CD8-positive, alpha-beta memory T cell (primary cell): Measurements from ENCODE around the gene CIART. TPM values are rescaled to one million over a fixed set of nuclear protein-coding genes. Genes with fewer than 3 reads are reported as not detected.
A peak's percentile ranks its signal among the peaks of the same experiment; 100 is the strongest.

ENCODE experiments used
- CTCF ChIA-PET: fragments of 350-600 bp; sonication (Branson Sonifier 250); formaldehyde crosslinking; loops from one replicate; lab custom pipeline; 2021; ENCODE audit warnings: antibody characterized with exemption; lab: Charles Lee
- POLR2A ChIA-PET: fragments of 350-600 bp; sonication (Branson Sonifier 250); formaldehyde crosslinking; loops from one replicate; lab custom pipeline; 2021; ENCODE audit warnings: antibody characterized with exemption; lab: Charles Lee
- DNase-seq, 5 donors: peaks; one replicate each; pipeline versions ENCODE4 v3.0.0 to v3.0.0-alpha.2; 2020 to 2022; ENCODE audit warnings: mixed read lengths in 1 of 5
- H3K27ac ChIP-seq: one replicate; pipeline ENCODE4 v1.7.0; 2013; ENCODE audit warnings: low read depth, mild to moderate bottlenecking, low read length, moderate library complexity
- H3K27me3 ChIP-seq: 2 replicates; pipeline ENCODE4 v1.7.0; 2013; ENCODE audit warnings: low read length, mild to moderate bottlenecking; ENCODE audit not compliant: insufficient read depth, poor library complexity, severe bottlenecking
- H3K36me3 ChIP-seq: 2 replicates; pipeline ENCODE4 v1.7.0; 2013; ENCODE audit warnings: mild to moderate bottlenecking, low read length, moderate library complexity; ENCODE audit not compliant: insufficient read depth
- H3K4me1 ChIP-seq: 2 replicates; pipeline ENCODE4 v1.7.0; 2013; ENCODE audit warnings: mild to moderate bottlenecking, low read length, moderate library complexity; ENCODE audit not compliant: insufficient read depth
- H3K4me3 ChIP-seq: 2 replicates; pipeline ENCODE4 v1.7.0; 2013; ENCODE audit warnings: mild to moderate bottlenecking, low read length
- H3K9me3 ChIP-seq: 2 replicates; pipeline ENCODE4 v1.7.0; 2013; ENCODE audit warnings: mild to moderate bottlenecking, low read length
- H3K27ac Mint-ChIP-seq, 8 donors: one replicate each; pipeline ENCODE4 v1.8.0; 2020 to 2021; ENCODE audit warnings: mixed read lengths in 8 of 8, mild to moderate bottlenecking in 6 of 8, inconsistent platforms in 3 of 8, moderate library complexity in 3 of 8
- H3K27me3 Mint-ChIP-seq, 2 donors: one replicate each; pipeline ENCODE4 v1.8.0; 2020 to 2021; ENCODE audit warnings: mixed read lengths in 2 of 2, mild to moderate bottlenecking in 1 of 2, moderate library complexity in 1 of 2
- H3K36me3 Mint-ChIP-seq, 3 donors: one replicate each; pipeline ENCODE4 v1.8.0; 2020 to 2021; ENCODE audit warnings: mixed read lengths in 3 of 3, inconsistent platforms in 1 of 3, mild to moderate bottlenecking in 1 of 3
- H3K4me1 Mint-ChIP-seq, 3 donors: one replicate each; pipeline ENCODE4 v1.8.0; 2020 to 2021; ENCODE audit warnings: mixed read lengths in 3 of 3, inconsistent platforms in 1 of 3, mild to moderate bottlenecking in 1 of 3
- H3K4me3 Mint-ChIP-seq, 7 donors: one replicate each; pipeline ENCODE4 v1.8.0; 2020 to 2021; ENCODE audit warnings: mixed read lengths in 7 of 7, mild to moderate bottlenecking in 6 of 7, moderate library complexity in 4 of 7, inconsistent platforms in 2 of 7
- H3K9me3 Mint-ChIP-seq, 5 donors: one replicate each; pipeline ENCODE4 v1.8.0; 2020 to 2022; ENCODE audit warnings: mixed read lengths in 5 of 5, mild to moderate bottlenecking in 3 of 5, moderate library complexity in 2 of 5, inconsistent platforms in 1 of 5
- polyA plus RNA-seq: library from polyadenylated mRNA; unstranded; fragments of 300-500 nt; fragmentation: Illumina TruSeq; gene quantifications from one replicate; pipeline ENCODE4 v1.2.3, GENCODE V29; 2021
- total RNA-seq, 2 experiments: library from RNA; stranded (reverse); gene quantifications; one replicate each; pipeline ENCODE4 v1.2.3, GENCODE V29; 2021

Gene CIART
- total and polyA plus RNA-seq, 3 experiments from 2014 or later = 0.60 to 1.7 (median 0.81) TPM

DNA sequence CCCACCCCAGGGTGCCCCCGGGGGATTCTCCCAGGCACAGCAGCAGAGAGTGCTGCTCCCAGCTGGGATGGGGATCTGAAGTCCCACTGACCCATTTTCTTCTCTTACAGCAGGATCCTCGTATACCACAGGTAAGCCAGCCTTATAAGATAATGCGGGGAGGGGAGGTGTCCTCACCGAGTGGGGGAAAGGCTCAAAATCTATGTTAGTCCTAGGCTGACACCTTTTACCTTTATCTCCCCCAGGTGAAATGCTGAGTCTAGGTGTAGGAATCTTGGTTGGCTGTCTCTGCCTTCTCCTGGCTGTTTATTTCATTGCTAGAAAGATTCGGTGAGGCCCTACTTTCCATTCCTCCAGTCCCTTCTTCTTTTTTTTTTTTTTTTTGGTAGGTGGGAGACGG lies 18.8 kb upstream of the CIART start:
- ChIA-PET POLR2A (no interaction called here), CTCF (interaction anchor here (1.5 kb wide), 1 partner anchor 14 kb away, joined by 5 read pairs; no protein-coding TSS in a partner anchor)
- H3K36me3 ChIP-seq = peaks cover 18% of the 10 kb centered on the region
- no peak for DNase-seq
- peaks cover 16% of the 10 kb centered on the region for H3K4me1 ChIP-seq
- no peak overlapping the region for H3K4me3 ChIP-seq
- Mint-ChIP-seq H3K27me3 (peaks cover 5 to 9% of the 10 kb centered on the region in 2 donors), H3K4me3 (no peak overlapping the region), H3K4me1 (peaks cover 18 to 25% (median 18%) of the 10 kb centered on the region in 3 donors), H3K9me3 (no peaks in the 10 kb centered on the region), H3K27ac (peak overlapping the region in 1 of 8 donors; percentile 27), H3K36me3 (peaks cover 0 to 42% (median 6%) of the 10 kb centered on the region in 3 donors)
- H3K27ac ChIP-seq = no peak overlapping the region
- H3K9me3 ChIP-seq = no peaks in the 10 kb centered on the region
- no peaks in the 10 kb centered on the region for H3K27me3 ChIP-seq

DNA sequence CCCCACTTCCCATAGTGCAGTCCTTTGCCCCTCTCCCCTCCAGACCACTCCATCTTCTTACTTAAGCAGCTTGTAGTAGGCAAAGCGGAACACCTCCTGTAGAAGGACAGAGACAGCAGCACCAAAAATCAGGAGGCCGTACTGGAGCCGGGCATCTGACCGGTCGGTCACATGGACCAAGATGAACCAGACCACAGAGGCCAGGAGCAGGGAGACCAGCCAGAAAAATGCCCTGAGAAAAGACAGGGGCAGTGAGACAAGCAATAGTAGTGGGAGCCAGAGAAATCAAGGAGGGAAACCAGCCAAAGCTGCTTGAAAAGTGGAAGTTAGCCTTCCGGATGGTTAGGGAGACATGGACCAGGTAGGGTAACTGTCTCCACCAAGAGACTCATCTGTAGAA lies 14.5 kb upstream of the CIART start:
- Histone ChIP-seq H3K27me3 (no peaks in the 10 kb centered on the region), H3K4me1 (peaks cover 24% of the 10 kb centered on the region), H3K9me3 (no peaks in the 10 kb centered on the region), H3K36me3 (peaks cover 18% of the 10 kb centered on the region), H3K4me3 (peak overlapping the region; percentile 77), H3K27ac (peak overlapping the region; percentile 94)
- peak overlapping the region; percentile 91 to 98 (median 93) for H3K4me3 Mint-ChIP-seq
- POLR2A ChIA-PET = no interaction called here
- no peaks in the 10 kb centered on the region for H3K9me3 Mint-ChIP-seq
- CTCF ChIA-PET = interaction anchor here (6.5 kb wide), 1 partner anchor 12 kb away, joined by 32 read pairs; the partner anchor contains the start of gene CA14
- no peak for DNase-seq
- peaks cover 0 to 50% (median 10%) of the 10 kb centered on the region in 3 donors for H3K36me3 Mint-ChIP-seq
- peaks cover 24 to 35% (median 32%) of the 10 kb centered on the region in 3 donors for H3K4me1 Mint-ChIP-seq
- H3K27me3 Mint-ChIP-seq = peaks cover 0 to 5% of the 10 kb centered on the region in 2 donors
- peak overlapping the region; percentile 88 to 100 (median 97) for H3K27ac Mint-ChIP-seq

DNA sequence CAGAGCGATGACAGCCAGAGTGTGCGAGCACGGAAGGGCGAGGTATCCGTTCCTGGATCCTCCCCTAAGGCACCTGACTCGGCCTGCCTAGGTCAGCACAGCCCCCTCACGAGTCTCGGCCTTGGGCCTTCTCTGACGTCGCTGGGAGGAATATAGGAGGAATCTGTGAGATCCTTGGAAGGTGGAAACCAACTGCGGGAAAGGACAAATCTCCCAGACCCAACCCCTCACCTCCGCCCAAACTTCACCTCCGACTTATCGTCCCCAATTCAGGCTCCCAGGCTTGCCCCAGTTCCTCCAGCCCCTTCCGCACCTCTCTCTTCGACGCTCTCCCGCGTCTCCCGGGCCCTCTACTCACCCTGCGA lies 14.0 kb upstream of the CIART start:
- H3K4me1 Mint-ChIP-seq = peaks cover 24 to 35% (median 32%) of the 10 kb centered on the region in 3 donors
- DNase-seq = peak; percentile 16 to 70 (median 47)
- POLR2A ChIA-PET = interaction anchor here (0.6 to 1.5 kb wide), 3 partner anchors 27 to 96 kb away, joined by 3 to 11 read pairs (median 4); partner anchors contain the start of gene RPRD2
- peaks cover 0 to 50% (median 10%) of the 10 kb centered on the region in 3 donors for H3K36me3 Mint-ChIP-seq
- peaks cover 0 to 5% of the 10 kb centered on the region in 2 donors for H3K27me3 Mint-ChIP-seq
- H3K4me1 ChIP-seq = peaks cover 24% of the 10 kb centered on the region
- H3K27me3 ChIP-seq = no peaks in the 10 kb centered on the region
- H3K27ac ChIP-seq = peak overlapping the region; percentile 94
- no peaks in the 10 kb centered on the region for H3K9me3 Mint-ChIP-seq
- peak overlapping the region; percentile 91 to 98 (median 93) for H3K4me3 Mint-ChIP-seq
- H3K36me3 ChIP-seq = peaks cover 18% of the 10 kb centered on the region
- H3K27ac Mint-ChIP-seq = peak overlapping the region; percentile 88 to 100 (median 97)
- H3K9me3 ChIP-seq = no peaks in the 10 kb centered on the region
- peak overlapping the region; percentile 77 for H3K4me3 ChIP-seq
- CTCF ChIA-PET = interaction anchor here (0.8 to 6.5 kb wide), 4 partner anchors 8 to 30 kb away, joined by 3 to 32 read pairs (median 6); partner anchors contain the start of gene CA14

DNA sequence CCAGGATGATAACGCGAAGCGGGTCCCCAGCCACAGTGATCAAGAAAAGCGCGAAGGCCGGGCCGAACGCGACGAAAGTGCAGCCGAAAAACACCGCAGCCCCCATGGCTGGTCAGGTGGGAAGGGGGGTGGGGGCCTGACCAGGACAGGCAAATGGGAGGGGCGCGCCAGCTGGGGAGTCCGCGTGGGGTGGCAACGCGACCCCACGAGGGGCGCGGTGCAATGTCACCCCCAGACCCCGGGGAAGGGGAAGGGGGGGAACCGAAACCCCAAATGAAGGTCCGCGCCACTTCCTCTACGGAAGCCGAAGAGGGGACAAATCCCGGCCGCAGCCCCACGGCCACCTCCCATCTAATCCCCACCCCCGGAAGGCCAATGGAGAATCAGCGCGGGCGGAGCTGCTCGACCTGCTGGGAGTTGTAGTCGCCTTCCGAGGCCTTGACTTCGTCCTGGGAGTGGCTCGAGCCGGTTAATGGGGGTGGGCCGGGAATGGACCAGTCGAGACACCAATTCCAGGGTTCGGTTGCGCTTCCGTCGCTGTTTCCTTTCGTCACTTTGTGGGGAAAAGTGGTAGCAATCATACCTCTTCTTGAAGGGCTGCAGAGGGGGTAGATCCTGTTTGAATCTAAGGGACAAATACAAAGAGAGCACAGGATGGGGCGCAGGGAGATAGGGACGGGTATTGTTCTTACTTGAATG lies 13.5 kb upstream of the CIART start, which contains the start of gene APH1A:
TSS of gene APH1A (minus strand) at position 312 of the 699 bp plus-strand sequence. CDS start at position 106, 206 bp downstream.
- Histone ChIP-seq H3K4me1 (peaks cover 24% of the 10 kb centered on the region), H3K36me3 (peaks cover 18% of the 10 kb centered on the region), H3K9me3 (no peaks in the 10 kb centered on the region), H3K4me3 (peak within 1 kb of the TSS; percentile 77), H3K27me3 (no peaks in the 10 kb centered on the region), H3K27ac (peak within 1 kb of the TSS; percentile 94)
- peaks cover 3 to 52% (median 12%) of the 10 kb centered on the region in 3 donors for H3K36me3 Mint-ChIP-seq
- H3K4me1 Mint-ChIP-seq = peaks cover 24 to 35% (median 32%) of the 10 kb centered on the region in 3 donors
- H3K9me3 Mint-ChIP-seq = no peaks in the 10 kb centered on the region
- ChIA-PET CTCF (interaction anchor here (0.8 to 6.5 kb wide), 5 partner anchors 9 to 29 kb away, joined by 3 to 32 read pairs (median 4); partner anchors contain the start of gene CA14), POLR2A (interaction anchor here (0.6 to 1.5 kb wide), 7 partner anchors 9 to 95 kb away, joined by 3 to 12 read pairs (median 4); partner anchors contain the start of genes CIART and RPRD2)
- H3K4me3 Mint-ChIP-seq = peak within 1 kb of the TSS; percentile 91 to 98 (median 93)
- peak; percentile 87 to 95 (median 88) for DNase-seq
- peaks cover 0 to 5% of the 10 kb centered on the region in 2 donors for H3K27me3 Mint-ChIP-seq
- peak within 1 kb of the TSS; percentile 88 to 100 (median 97) for H3K27ac Mint-ChIP-seq

DNA sequence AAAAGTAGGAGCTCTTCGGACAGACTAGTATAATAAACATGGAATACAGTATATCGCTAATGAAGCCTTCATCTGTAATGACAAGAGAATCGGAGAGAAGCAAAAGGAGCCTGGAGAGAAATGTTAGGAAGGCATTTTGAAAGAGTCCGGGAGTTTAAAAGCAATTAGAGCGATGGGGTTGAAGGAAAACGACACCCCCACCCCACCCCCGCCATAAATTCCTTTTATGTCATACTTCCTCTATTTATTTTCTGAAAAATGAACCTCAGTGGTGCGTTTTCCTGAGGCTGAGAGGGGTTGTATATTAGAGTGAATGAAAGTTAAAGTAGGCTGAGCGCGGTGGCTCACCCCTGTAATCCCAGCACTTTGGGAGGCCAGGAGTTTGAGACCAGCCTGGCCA lies 12.9 kb upstream of the CIART start:
- peaks cover 0 to 5% of the 10 kb centered on the region in 2 donors for H3K27me3 Mint-ChIP-seq
- H3K27ac Mint-ChIP-seq = peak overlapping the region; percentile 88 to 100 (median 97)
- H3K4me1 ChIP-seq = peaks cover 24% of the 10 kb centered on the region
- ChIA-PET CTCF (interaction anchor here (1.2 to 6.5 kb wide), 3 partner anchors 10 to 14 kb away, joined by 4 to 32 read pairs (median 8); partner anchors contain the start of gene CA14), POLR2A (interaction anchor here (0.6 to 1.5 kb wide), 6 partner anchors 9 to 95 kb away, joined by 3 to 12 read pairs (median 4); partner anchors contain the start of genes CIART and RPRD2)
- peaks cover 4 to 51% (median 12%) of the 10 kb centered on the region in 3 donors for H3K36me3 Mint-ChIP-seq
- no peaks in the 10 kb centered on the region for H3K9me3 ChIP-seq
- no peaks in the 10 kb centered on the region for H3K27me3 ChIP-seq
- peak overlapping the region; percentile 91 to 98 (median 93) for H3K4me3 Mint-ChIP-seq
- DNase-seq = no peak
- no peaks in the 10 kb centered on the region for H3K9me3 Mint-ChIP-seq
- H3K36me3 ChIP-seq = peaks cover 18% of the 10 kb centered on the region
- H3K27ac ChIP-seq = peak overlapping the region; percentile 94
- peaks cover 24 to 35% (median 32%) of the 10 kb centered on the region in 3 donors for H3K4me1 Mint-ChIP-seq
- H3K4me3 ChIP-seq = peak overlapping the region; percentile 77

DNA sequence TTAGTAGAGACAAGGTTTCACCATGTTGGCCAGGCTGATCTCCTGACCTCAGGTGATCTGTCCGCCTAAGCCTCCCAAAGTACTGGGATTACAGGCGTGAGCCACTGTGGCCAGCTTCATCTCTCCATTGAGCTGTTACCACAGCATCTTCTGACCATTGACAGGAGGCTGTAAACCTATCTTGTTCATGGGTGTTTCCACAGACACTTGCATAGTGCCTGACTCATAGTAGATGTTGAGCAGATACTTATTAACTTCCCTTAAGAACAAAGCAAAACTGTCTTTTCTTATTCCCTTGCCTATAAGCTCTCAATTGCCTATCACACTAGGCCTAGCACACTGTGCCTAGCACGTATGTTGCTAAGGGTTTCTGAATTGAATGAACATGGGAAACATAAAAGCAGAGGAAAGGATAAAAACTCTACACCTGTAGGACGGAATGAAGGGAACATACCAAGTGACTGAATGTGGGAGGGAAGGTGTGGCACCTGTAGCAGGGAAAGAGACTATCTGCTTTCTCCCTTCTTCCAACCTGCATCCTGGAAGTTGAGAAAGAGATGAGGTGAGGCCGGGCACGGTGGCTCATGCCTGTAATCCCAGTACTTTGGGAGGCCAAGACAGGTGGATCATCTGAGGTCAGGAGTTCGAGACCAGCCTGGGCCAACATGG lies 10.9 kb upstream of the CIART start:
- no peak overlapping the region for H3K4me3 ChIP-seq
- peaks cover 24 to 32% (median 30%) of the 10 kb centered on the region in 3 donors for H3K4me1 Mint-ChIP-seq

DNA sequence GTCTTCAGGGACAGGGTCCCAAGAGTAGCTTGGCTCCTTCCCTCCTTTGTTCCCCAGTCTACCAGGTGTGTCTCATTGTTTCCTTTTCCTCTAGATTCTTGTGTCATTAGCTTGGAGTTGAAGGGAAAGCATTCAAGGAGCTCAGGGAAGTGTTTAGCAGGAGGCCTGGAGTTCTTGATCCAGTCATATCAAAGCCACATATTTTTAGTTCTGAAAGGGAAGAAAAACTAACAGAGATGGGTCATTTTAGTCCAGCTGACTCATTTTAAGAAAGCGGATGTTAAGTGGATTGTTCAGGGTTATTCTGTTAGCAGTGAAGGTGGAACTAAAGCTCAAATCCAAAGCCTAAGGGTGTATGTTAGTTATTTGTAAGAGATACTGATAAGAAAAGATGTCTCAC lies 9.0 kb upstream of the CIART start:
- H3K27ac ChIP-seq = no peak overlapping the region
- H3K27me3 Mint-ChIP-seq = peaks cover 0 to 5% of the 10 kb centered on the region in 2 donors

More for the DNA sequence above, 10.9 kb upstream of the CIART start:
- H3K36me3 ChIP-seq = peaks cover 6% of the 10 kb centered on the region
- peaks cover 7 to 32% (median 12%) of the 10 kb centered on the region in 3 donors for H3K36me3 Mint-ChIP-seq
- H3K4me1 ChIP-seq = peaks cover 24% of the 10 kb centered on the region
- peaks cover 0 to 5% of the 10 kb centered on the region in 2 donors for H3K27me3 Mint-ChIP-seq
- H3K4me3 Mint-ChIP-seq = no peak overlapping the region
- no peaks in the 10 kb centered on the region for H3K9me3 ChIP-seq
- ChIA-PET POLR2A (interaction anchor here (1.0 kb wide), 1 partner anchor 36 kb away, joined by 3 read pairs; no protein-coding TSS in a partner anchor), CTCF (interaction anchor here (1.2 to 6.5 kb wide), 2 partner anchors 10 to 16 kb away, joined by 4 to 32 read pairs; partner anchors contain the start of gene CA14)
- no peak overlapping the region for H3K27ac Mint-ChIP-seq
- no peak overlapping the region for H3K27ac ChIP-seq
- no peaks in the 10 kb centered on the region for H3K27me3 ChIP-seq
- no peaks in the 10 kb centered on the region for H3K9me3 Mint-ChIP-seq
- no peak for DNase-seq

More for the DNA sequence above, 9.0 kb upstream of the CIART start:
- POLR2A ChIA-PET = no interaction called here
- Histone ChIP-seq H3K9me3 (no peaks in the 10 kb centered on the region), H3K4me1 (peaks cover 8% of the 10 kb centered on the region), H3K4me3 (no peak overlapping the region), H3K27me3 (no peaks in the 10 kb centered on the region), H3K36me3 (no peaks in the 10 kb centered on the region)
- CTCF ChIA-PET = interaction anchor here (0.8 to 6.5 kb wide), 3 partner anchors 11 to 17 kb away, joined by 3 to 32 read pairs (median 3); partner anchors contain the start of gene CA14
- DNase-seq = no peak
- H3K4me1 Mint-ChIP-seq = peaks cover 8 to 16% (median 12%) of the 10 kb centered on the region in 3 donors
- H3K9me3 Mint-ChIP-seq = no peaks in the 10 kb centered on the region
- H3K4me3 Mint-ChIP-seq = no peak overlapping the region
- peaks cover 8 to 15% (median 10%) of the 10 kb centered on the region in 3 donors for H3K36me3 Mint-ChIP-seq
- H3K27ac Mint-ChIP-seq = no peak overlapping the region
